GM19043 (cell line): ENCODE measurements around the gene PRMT3.
"Not testable (repeated sequence)": the region's sequence is repeated elsewhere in the genome, so short reads cannot be mapped to it uniquely, and the experiment has no call there.

Experiments
- ATAC-seq: cut with Tn5 transposase; IDR thresholded peaks from one replicate; pipeline ENCODE4 v1.9.1; 2021; ENCODE audit warnings: low read depth; ENCODE audit not compliant: unreplicated experiment

The PRMT3 gene

GRCh38 chr11:20453657-20454316 lies 66.3 kb downstream of the PRMT3 start:
- ATAC-seq = no peak

DNA sequence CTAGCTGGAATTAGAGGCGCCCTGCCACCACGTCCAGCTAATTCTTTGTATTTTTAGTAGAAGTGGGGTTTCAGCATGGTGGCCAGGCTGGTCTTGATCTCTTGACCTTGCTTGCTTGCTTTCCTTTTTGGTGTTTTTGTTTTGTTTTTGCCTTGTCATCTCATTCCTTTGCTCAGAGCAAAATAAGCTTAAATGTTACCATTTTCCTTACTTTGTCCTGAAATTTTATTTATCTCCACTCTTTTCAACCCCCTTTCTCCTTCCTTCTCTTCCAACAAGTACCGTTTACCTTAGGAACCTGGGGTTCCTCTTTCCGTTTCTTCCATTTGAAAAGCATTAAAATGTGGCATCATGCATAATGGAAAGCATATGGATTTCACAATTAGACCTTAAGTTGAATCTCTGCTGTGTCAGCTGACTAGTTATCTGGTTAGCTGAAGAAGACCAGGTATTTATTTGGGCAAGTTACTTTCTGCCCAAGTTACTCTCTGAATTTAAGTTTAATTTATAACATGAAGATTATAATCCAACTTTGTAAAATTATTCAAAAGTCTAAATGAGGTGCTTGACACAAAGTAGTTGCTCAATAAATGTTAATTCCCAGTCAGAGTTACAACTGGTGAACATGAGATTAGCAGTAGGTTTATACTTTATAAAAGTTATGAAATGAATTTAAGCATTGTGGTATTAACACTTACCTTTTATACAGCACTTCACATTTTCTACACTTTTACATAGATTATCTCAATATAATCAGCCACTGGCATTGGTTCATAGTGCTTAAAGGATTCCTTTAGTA lies 69.7 kb downstream of the PRMT3 start:
- ATAC-seq = no peak

GRCh38 chr11:20457934-20458680 lies 70.6 kb downstream of the PRMT3 start:
- no peak for ATAC-seq

DNA sequence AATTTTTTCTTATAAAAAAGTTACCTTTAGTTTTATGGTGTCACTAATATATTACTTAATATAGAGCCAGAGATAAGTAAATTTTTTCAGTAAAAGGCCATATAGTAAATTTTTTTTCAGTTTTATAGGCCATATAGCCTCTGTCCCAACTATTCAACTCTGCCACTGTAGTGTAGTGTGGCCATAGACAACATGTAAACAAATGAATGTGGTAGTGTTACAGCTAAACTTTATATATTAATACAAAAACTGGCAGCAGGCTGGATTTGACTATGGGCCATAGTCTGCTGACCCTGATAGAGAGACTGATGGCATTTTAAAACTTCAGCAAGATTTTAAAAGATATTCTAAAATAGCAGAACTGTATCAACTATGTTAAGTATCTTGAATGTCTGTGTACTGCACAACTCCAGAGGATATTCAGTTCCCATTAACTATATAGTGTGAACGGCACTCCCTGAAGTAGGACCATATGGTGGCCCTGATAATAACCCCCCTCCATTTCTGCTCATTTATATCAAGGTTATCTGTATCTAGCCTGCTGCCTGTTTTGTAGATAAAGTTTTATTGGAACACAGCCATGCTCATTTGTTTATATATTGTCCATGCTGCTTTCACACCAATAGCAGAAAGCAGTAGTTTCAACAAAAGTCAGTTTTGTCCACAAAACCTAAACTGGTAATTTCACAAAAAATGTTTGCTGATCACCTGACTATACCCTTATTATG lies 71.6 kb downstream of the PRMT3 start:
- ATAC-seq = no peak

- no peak for ATAC-seq
These were observed 72.3 kb downstream of the PRMT3 start for GRCh38 chr11:20459865-20460264.

DNA sequence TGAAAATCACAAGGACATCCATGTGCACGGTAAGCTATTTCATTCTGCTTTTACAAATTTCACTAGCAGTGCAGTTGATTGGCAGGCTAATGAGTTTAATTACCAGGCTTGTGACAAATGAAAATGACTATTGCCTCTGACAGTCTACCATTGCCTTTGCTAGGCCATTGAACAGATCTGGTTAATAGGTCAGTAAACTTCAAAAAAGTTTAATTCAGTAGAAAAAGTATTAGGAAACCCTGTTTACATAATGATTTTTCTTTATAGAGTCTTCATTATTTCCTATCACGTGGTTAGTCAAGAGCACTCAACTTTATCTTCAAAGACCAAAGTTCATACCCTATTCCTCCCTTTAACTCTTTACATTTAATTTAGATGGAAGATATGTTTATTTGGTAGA lies 77.0 kb downstream of the PRMT3 start:
- no peak for ATAC-seq

- ATAC-seq = no peak
These were observed 80.1 kb downstream of the PRMT3 start for GRCh38 chr11:20467487-20468185.

- ATAC-seq = no peak
These were observed 82.8 kb downstream of the PRMT3 start for GRCh38 chr11:20470348-20470747.

DNA sequence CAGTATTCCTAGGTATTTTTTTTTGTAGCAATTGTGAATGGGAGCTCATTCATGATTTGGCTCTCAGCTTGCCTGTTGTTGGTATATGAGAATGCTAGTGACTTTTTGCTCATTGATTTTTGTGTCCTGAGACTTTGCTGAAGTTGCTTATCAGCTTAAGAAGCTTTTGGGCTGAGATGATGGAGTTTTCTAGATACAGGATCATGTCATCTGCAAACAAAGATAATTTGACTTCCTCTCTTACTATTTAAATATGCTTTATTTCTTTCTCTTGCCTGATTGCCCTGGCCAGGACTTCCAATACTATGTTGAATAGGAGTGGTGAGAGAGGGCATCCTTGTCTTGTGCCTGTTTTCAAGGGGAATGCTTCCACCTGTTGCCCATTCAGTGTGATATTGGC lies 84.4 kb downstream of the PRMT3 start:
- not testable (repeated sequence) for ATAC-seq

- ATAC-seq = no peak
These were observed 86.8 kb downstream of the PRMT3 start for GRCh38 chr11:20474176-20474881.

GRCh38 chr11:20474882-20475517 lies 87.5 kb downstream of the PRMT3 start:
- ATAC-seq = no peak

GRCh38 chr11:20477418-20478090 lies 90.0 kb downstream of the PRMT3 start:
- no peak for ATAC-seq

- ATAC-seq = no peak
These were observed 92.0 kb downstream of the PRMT3 start for GRCh38 chr11:20479513-20479912.

- ATAC-seq = no peak
These were observed 96.4 kb downstream of the PRMT3 start for GRCh38 chr11:20483931-20484330.

GRCh38 chr11:20484416-20484815 lies 96.9 kb downstream of the PRMT3 start:
- ATAC-seq = not testable (repeated sequence)

- no peak for ATAC-seq
These were observed 100.8 kb downstream of the PRMT3 start for GRCh38 chr11:20488352-20488751.

DNA sequence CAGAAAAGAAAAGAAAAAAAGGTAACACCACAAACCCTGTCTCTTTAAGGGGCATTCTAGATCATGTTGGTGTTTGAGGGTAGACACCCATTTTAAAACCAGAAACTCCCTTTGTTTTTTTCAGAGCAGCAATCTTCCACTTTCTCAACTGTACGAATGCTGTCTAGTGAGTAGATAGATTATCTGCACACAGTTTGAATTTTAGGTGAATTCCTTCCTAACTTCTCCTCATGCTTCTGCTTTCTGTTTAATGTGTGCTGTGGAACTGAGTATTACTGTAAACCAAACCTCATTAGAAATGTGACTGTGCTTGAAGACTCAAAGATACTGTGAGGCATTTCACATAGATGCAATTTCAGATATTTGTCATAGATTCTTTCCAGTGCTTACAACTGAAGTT lies 102.4 kb downstream of the PRMT3 start:
- peak; percentile 78 for ATAC-seq

GRCh38 chr11:20493340-20493739 lies 105.8 kb downstream of the PRMT3 start:
- no peak for ATAC-seq
